Caco-2 (cell line): Measurements from ENCODE around the gene WFDC2. TPM values are rescaled to one million over a fixed set of nuclear protein-coding genes. Genes with fewer than 3 reads are reported as not detected.

Source experiments
- BruUV-seq: library from RNA; stranded (reverse); fragments of 400-500 nt; replicated peaks from 2 replicates; lab custom pipeline; 2021; lab: Mats Ljungman, UMichigan
- CTCF ChIA-PET: fragments of 300-600 bp; sonication (Branson Sonifier 250); formaldehyde crosslinking; loops from one replicate; lab custom pipeline; 2022; ENCODE audit warnings: antibody characterized with exemption; lab: Charles Lee
- POLR2A ChIA-PET: fragments of 300-600 bp; sonication (Branson Sonifier 250); formaldehyde crosslinking; loops from one replicate; lab custom pipeline; 2022; ENCODE audit warnings: antibody characterized with exemption; lab: Charles Lee
- DNase-seq, 2 experiments: peaks; one replicate each; pipeline versions ENCODE4 v3.0.0 to v3.0.0-alpha.2; 2020 to 2022
- H3K27me3 ChIP-seq: replicated peaks from 2 replicates; pipeline ENCODE4 v1.6.0; 2011; ENCODE audit warnings: low read length; ENCODE audit not compliant: control insufficient read depth, insufficient read depth
- H3K36me3 ChIP-seq: 2 replicates; pipeline ENCODE4 v1.5.1; 2011; ENCODE audit warnings: low read length; ENCODE audit not compliant: control insufficient read depth, insufficient read depth
- H3K4me1 ChIP-seq: fragments of 250-450 bp; sonication (Bioruptor Pico); 2 replicates; pipeline ENCODE4 v1.5.1; 2020; ENCODE audit warnings: mild to moderate bottlenecking
- H3K4me3 ChIP-seq: 2 replicates; pipeline ENCODE4 v1.5.1; 2011; ENCODE audit warnings: low read depth, mild to moderate bottlenecking, control low read depth, low read length
- H3K9me3 ChIP-seq: fragments of 250-450 bp; sonication (Bioruptor Pico); 2 replicates; pipeline ENCODE4 v1.5.1; 2020; ENCODE audit warnings: mild to moderate bottlenecking, moderate library complexity
- H3K27ac Mint-ChIP-seq: one replicate; pipeline ENCODE4 v1.8.0; 2022; ENCODE audit warnings: mixed read lengths; ENCODE audit not compliant: unreplicated experiment
- H3K27me3 Mint-ChIP-seq: one replicate; pipeline ENCODE4 v1.8.0; 2022; ENCODE audit warnings: mixed read lengths; ENCODE audit not compliant: insufficient read depth, unreplicated experiment
- H3K36me3 Mint-ChIP-seq: one replicate; pipeline ENCODE4 v1.8.0; 2022; ENCODE audit warnings: mild to moderate bottlenecking, mixed read lengths; ENCODE audit not compliant: insufficient read depth, unreplicated experiment
- H3K4me1 Mint-ChIP-seq: one replicate; pipeline ENCODE4 v1.8.0; 2022; ENCODE audit warnings: low read depth, mixed read lengths; ENCODE audit not compliant: unreplicated experiment
- H3K4me3 Mint-ChIP-seq: one replicate; pipeline ENCODE4 v1.8.0; 2022; ENCODE audit warnings: mild to moderate bottlenecking, moderate library complexity, mixed read lengths; ENCODE audit not compliant: unreplicated experiment
- H3K9me3 Mint-ChIP-seq: one replicate; pipeline ENCODE4 v1.8.0; 2022; ENCODE audit warnings: mixed read lengths; ENCODE audit not compliant: unreplicated experiment
- CTCF ChIP-seq, 2 experiments: fragments of 200-600 bp in 1 of 2; IDR thresholded peaks; 1 replicate in 1 of 2; 2 replicates in 1 of 2; pipeline versions ENCODE4 v1.5.1 to v1.8.0; 2011 to 2022; ENCODE audit warnings: antibody characterized with exemption in 1 of 2, control low read depth in 1 of 2, inconsistent platforms in 1 of 2, low read depth in 1 of 2, low read length in 1 of 2, mild to moderate bottlenecking in 1 of 2, moderate library complexity in 1 of 2; ENCODE audit not compliant: insufficient read depth in 1 of 2, severe bottlenecking in 1 of 2, unreplicated experiment in 1 of 2
- intact Hi-C: fragments of 100-400 bp; cut with micrococcal nuclease; formaldehyde crosslinking; loops from one replicate; pipeline ENCODE4 v1.10.0; 2022; ENCODE audit not compliant: unreplicated experiment
- total RNA-seq: library from RNA; stranded (reverse); gene quantifications from 2 replicates; pipeline ENCODE4 v1.2.3, GENCODE V29; 2022

Gene WFDC2
- total RNA-seq, 1 experiment from 2014 or later, result 14.3 TPM

- CTCF ChIA-PET, result no interaction called here
Measured at GRCh38 chr20:45510242-45510862, 40.8 kb downstream of the WFDC2 start.

GRCh38 chr20:45515147-45515913, 45.8 kb downstream of the WFDC2 start, which contains the start of gene SPINT3:
TSS of gene SPINT3 (minus strand) at chr20:45515622. CDS start at chr20:45515608, 14 bp downstream.
- Histone ChIP-seq H3K27me3 (no peaks in the 10 kb centered on the region; the same call in 1 of the 2 replicates), H3K36me3 (no peaks in the 10 kb centered on the region), H3K4me3 (no peak within 1 kb of the TSS), H3K9me3 (no peaks in the 10 kb centered on the region), H3K4me1 (no peaks in the 10 kb centered on the region)
- Mint-ChIP-seq H3K4me3 (no peak within 1 kb of the TSS), H3K27me3 (peaks cover 25% of the 10 kb centered on the region), H3K27ac (no peak within 1 kb of the TSS), H3K4me1 (no peaks in the 10 kb centered on the region), H3K36me3 (no peaks in the 10 kb centered on the region), H3K9me3 (peaks cover 9% of the 10 kb centered on the region)
- POLR2A ChIA-PET, result no interaction called here
- DNase-seq, result no peak
- no TSS peak for BruUV-seq
- TF ChIP-seq CTCF (IDR thresholded peaks at IDR 0.05; ENCODE audit: insufficient read depth in 1 of 2, low read depth in 1 of 2, low read length in 1 of 2, severe bottlenecking in 1 of 2, unreplicated experiment in 1 of 2), result no peak
- CTCF ChIA-PET, result interaction anchor here (0.8 kb wide), 1 partner anchor 256 kb away, joined by 4 read pairs; no protein-coding TSS in a partner anchor
- intact Hi-C loops, result no loop called here

More at GRCh38 chr20:45510242-45510862, 40.8 kb downstream of the WFDC2 start:
- Mint-ChIP-seq H3K9me3 (peaks cover 9% of the 10 kb centered on the region), H3K4me1 (no peaks in the 10 kb centered on the region), H3K27me3 (peaks cover 18% of the 10 kb centered on the region), H3K27ac (no peak overlapping the region), H3K36me3 (no peaks in the 10 kb centered on the region), H3K4me3 (no peak overlapping the region)
- BruUV-seq, result no TSS peak
- no peak for DNase-seq
- no peak for TF ChIP-seq CTCF (IDR thresholded peaks at IDR 0.05; ENCODE audit: insufficient read depth in 1 of 2, low read depth in 1 of 2, low read length in 1 of 2, severe bottlenecking in 1 of 2, unreplicated experiment in 1 of 2)
- intact Hi-C loops, result no loop called here
- Histone ChIP-seq H3K36me3 (no peaks in the 10 kb centered on the region), H3K4me1 (no peaks in the 10 kb centered on the region; the same call in 1 of the 2 replicates), H3K9me3 (peaks cover 8% of the 10 kb centered on the region), H3K27me3 (no peaks in the 10 kb centered on the region; the same call in 1 of the 2 replicates), H3K4me3 (no peak overlapping the region)
- POLR2A ChIA-PET, result no interaction called here

- ChIA-PET CTCF (interaction anchor here (0.7 kb wide), 3 partner anchors 195 to 1134 kb away, joined by 3 to 5 read pairs (median 3); no protein-coding TSS in a partner anchor), POLR2A (no interaction called here)
- Histone ChIP-seq H3K36me3 (no peaks in the 10 kb centered on the region), H3K27me3 (no peaks in the 10 kb centered on the region; the same call in 1 of the 2 replicates), H3K4me3 (no peak overlapping the region), H3K4me1 (no peaks in the 10 kb centered on the region), H3K9me3 (no peaks in the 10 kb centered on the region)
- no TSS peak for BruUV-seq
- no peak overlapping the region for H3K27ac Mint-ChIP-seq
- H3K4me1 Mint-ChIP-seq, result no peaks in the 10 kb centered on the region
- no peak overlapping the region for H3K4me3 Mint-ChIP-seq
- TF ChIP-seq CTCF (IDR thresholded peaks at IDR 0.05; ENCODE audit: insufficient read depth in 1 of 2, low read depth in 1 of 2, low read length in 1 of 2, severe bottlenecking in 1 of 2, unreplicated experiment in 1 of 2), result no peak
- no peak for DNase-seq
- intact Hi-C loops, result no loop called here
- H3K36me3 Mint-ChIP-seq, result no peaks in the 10 kb centered on the region
- H3K9me3 Mint-ChIP-seq, result no peaks in the 10 kb centered on the region
- H3K27me3 Mint-ChIP-seq, result peaks cover 25% of the 10 kb centered on the region
Measured at GRCh38 chr20:45518282-45518681, 48.7 kb downstream of the WFDC2 start.
